Measurements from ENCODE around the gene MRPL41.

The MRPL41 gene

GRCh38 chr9:137570566-137570965 is 18.9 kb downstream of the MRPL41 start:
- peaks cover 20% of the 10 kb centered on the region; the same call in 1 of the 2 replicates for H3K36me3 ChIP-seq (ENCODE audit: insufficient read depth, low read length)
- no peak overlapping the region for H3K4me3 ChIP-seq (ENCODE audit: low read length, poor library complexity, severe bottlenecking)
- H4K20me1 ChIP-seq (ENCODE audit: insufficient read depth, low read length, poor library complexity, severe bottlenecking) = peaks cover 4% of the 10 kb centered on the region
- H3K4me1 ChIP-seq (ENCODE audit: insufficient read depth, low read length, poor library complexity, severe bottlenecking) = no peaks in the 10 kb centered on the region
- H3K9me3 ChIP-seq (ENCODE audit: insufficient read depth, low read depth, low read length) = no peaks in the 10 kb centered on the region
- H3K9me2 ChIP-seq (replicated peaks; ENCODE audit: low read depth, low read length) = no peaks in the 10 kb centered on the region
- TF ChIP-seq EZH2phosphoT487 (IDR thresholded peaks at IDR 0.05; ENCODE audit: borderline replicate concordance) (no peak), CTCF (conservative IDR thresholded peaks at IDR 0.05; ENCODE audit: low read length) (no peak)
- H3K27me3 ChIP-seq (ENCODE audit: insufficient read depth, low read length, poor library complexity, severe bottlenecking) = no peaks in the 10 kb centered on the region
- no peak overlapping the region for H2AFZ ChIP-seq (ENCODE audit: low read length)
- no peaks in the 10 kb centered on the region for H3F3A ChIP-seq (ENCODE audit: low read depth)
- H3K4me2 ChIP-seq (ENCODE audit: low read depth, low read length, poor library complexity, severe bottlenecking) = no peak overlapping the region
- no peak overlapping the region for H3K9ac ChIP-seq (ENCODE audit: low read depth, low read length, poor library complexity, severe bottlenecking)
- H3K79me2 ChIP-seq (ENCODE audit: insufficient read depth, low read length) = peaks cover 10% of the 10 kb centered on the region; the same call in 1 of the 2 replicates

GRCh38 chr9:137574192-137574591 is 22.5 kb downstream of the MRPL41 start:
- Histone ChIP-seq H3K9me3 (ENCODE audit: insufficient read depth, low read depth, low read length) (no peaks in the 10 kb centered on the region), H3K79me2 (ENCODE audit: insufficient read depth, low read length) (peaks cover 41% of the 10 kb centered on the region), H4K20me1 (ENCODE audit: insufficient read depth, low read length, poor library complexity, severe bottlenecking) (peaks cover 23% of the 10 kb centered on the region), H3K36me3 (ENCODE audit: insufficient read depth, low read length) (peaks cover 20% of the 10 kb centered on the region; the same call in 1 of the 2 replicates), H2AFZ (ENCODE audit: low read length) (no peak overlapping the region), H3K4me2 (ENCODE audit: low read depth, low read length, poor library complexity, severe bottlenecking) (no peak overlapping the region), H3F3A (ENCODE audit: low read depth) (no peaks in the 10 kb centered on the region), H3K4me3 (ENCODE audit: low read length, poor library complexity, severe bottlenecking) (no peak overlapping the region), H3K27me3 (ENCODE audit: insufficient read depth, low read length, poor library complexity, severe bottlenecking) (no peaks in the 10 kb centered on the region), H3K9ac (ENCODE audit: low read depth, low read length, poor library complexity, severe bottlenecking) (no peak overlapping the region), H3K4me1 (ENCODE audit: insufficient read depth, low read length, poor library complexity, severe bottlenecking) (peaks cover 21% of the 10 kb centered on the region), H3K9me2 (replicated peaks; ENCODE audit: low read depth, low read length) (no peaks in the 10 kb centered on the region)
- TF ChIP-seq CTCF (conservative IDR thresholded peaks at IDR 0.05; ENCODE audit: low read length) = no peak
- TF ChIP-seq EZH2phosphoT487 (IDR thresholded peaks at IDR 0.05; ENCODE audit: borderline replicate concordance) = no peak

- Histone ChIP-seq H4K20me1 (ENCODE audit: insufficient read depth, low read length, poor library complexity, severe bottlenecking) (peaks cover 23% of the 10 kb centered on the region), H3K36me3 (ENCODE audit: insufficient read depth, low read length) (peaks cover 20% of the 10 kb centered on the region; the same call in 1 of the 2 replicates), H3K4me3 (ENCODE audit: low read length, poor library complexity, severe bottlenecking) (peak overlapping the region; percentile 96), H2AFZ (ENCODE audit: low read length) (no peak overlapping the region), H3K79me2 (ENCODE audit: insufficient read depth, low read length) (peaks cover 35% of the 10 kb centered on the region), H3K27me3 (ENCODE audit: insufficient read depth, low read length, poor library complexity, severe bottlenecking) (no peaks in the 10 kb centered on the region), H3F3A (ENCODE audit: low read depth) (no peaks in the 10 kb centered on the region), H3K9ac (ENCODE audit: low read depth, low read length, poor library complexity, severe bottlenecking) (peak overlapping the region; percentile 29), H3K4me1 (ENCODE audit: insufficient read depth, low read length, poor library complexity, severe bottlenecking) (peaks cover 21% of the 10 kb centered on the region), H3K4me2 (ENCODE audit: low read depth, low read length, poor library complexity, severe bottlenecking) (peak overlapping the region; percentile 89), H3K9me3 (ENCODE audit: insufficient read depth, low read depth, low read length) (no peaks in the 10 kb centered on the region), H3K9me2 (replicated peaks; ENCODE audit: low read depth, low read length) (no peaks in the 10 kb centered on the region)
- TF ChIP-seq EZH2phosphoT487 (IDR thresholded peaks at IDR 0.05; ENCODE audit: borderline replicate concordance) (no peak), CTCF (conservative IDR thresholded peaks at IDR 0.05; ENCODE audit: low read length) (no peak)
Observed at GRCh38 chr9:137575364-137575715, 23.7 kb downstream of the MRPL41 start.

All from Loucy (cell line).